Ovary (tissue), 3 donors: ENCODE results near the gene FTO.

Experiments
- EP300 ChIP-seq: sonication (generic); formaldehyde crosslinking; IDR thresholded peaks from one replicate; pipeline ENCODE4 v1.6.1; 2017; ENCODE audit warnings: antibody characterized with exemption
- POLR2A ChIP-seq: fragments of 450-650 bp; IDR thresholded peaks from one replicate; pipeline ENCODE4 v1.6.1; 2017; ENCODE audit warnings: antibody characterized with exemption, mild to moderate bottlenecking, moderate library complexity
- TF ChIP-seq, protein P1 (sequence below), 3 donors: fragments of 450-650 bp in 2 of 3; fragments of 200-600 bp in 1 of 3; IDR thresholded peaks; one replicate each; pipeline versions ENCODE4 v1.5.1 to v1.8.0; 2016 to 2022; ENCODE audit warnings: antibody characterized with exemption in 3 of 3, mild to moderate bottlenecking in 1 of 3
- donor health status: DM: no; HTN: no; CAD: no.

- TF ChIP-seq, protein P1, sequence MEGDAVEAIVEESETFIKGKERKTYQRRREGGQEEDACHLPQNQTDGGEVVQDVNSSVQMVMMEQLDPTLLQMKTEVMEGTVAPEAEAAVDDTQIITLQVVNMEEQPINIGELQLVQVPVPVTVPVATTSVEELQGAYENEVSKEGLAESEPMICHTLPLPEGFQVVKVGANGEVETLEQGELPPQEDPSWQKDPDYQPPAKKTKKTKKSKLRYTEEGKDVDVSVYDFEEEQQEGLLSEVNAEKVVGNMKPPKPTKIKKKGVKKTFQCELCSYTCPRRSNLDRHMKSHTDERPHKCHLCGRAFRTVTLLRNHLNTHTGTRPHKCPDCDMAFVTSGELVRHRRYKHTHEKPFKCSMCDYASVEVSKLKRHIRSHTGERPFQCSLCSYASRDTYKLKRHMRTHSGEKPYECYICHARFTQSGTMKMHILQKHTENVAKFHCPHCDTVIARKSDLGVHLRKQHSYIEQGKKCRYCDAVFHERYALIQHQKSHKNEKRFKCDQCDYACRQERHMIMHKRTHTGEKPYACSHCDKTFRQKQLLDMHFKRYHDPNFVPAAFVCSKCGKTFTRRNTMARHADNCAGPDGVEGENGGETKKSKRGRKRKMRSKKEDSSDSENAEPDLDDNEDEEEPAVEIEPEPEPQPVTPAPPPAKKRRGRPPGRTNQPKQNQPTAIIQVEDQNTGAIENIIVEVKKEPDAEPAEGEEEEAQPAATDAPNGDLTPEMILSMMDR (IDR thresholded peaks at IDR 0.05) = no peak
- TF ChIP-seq EP300 (no peak), POLR2A (no peak)
Measured at GRCh38 chr16:53782148-53782547, 78.2 kb downstream of the FTO start.
